Measurements from ENCODE around the gene SH2D1A.

DNA sequence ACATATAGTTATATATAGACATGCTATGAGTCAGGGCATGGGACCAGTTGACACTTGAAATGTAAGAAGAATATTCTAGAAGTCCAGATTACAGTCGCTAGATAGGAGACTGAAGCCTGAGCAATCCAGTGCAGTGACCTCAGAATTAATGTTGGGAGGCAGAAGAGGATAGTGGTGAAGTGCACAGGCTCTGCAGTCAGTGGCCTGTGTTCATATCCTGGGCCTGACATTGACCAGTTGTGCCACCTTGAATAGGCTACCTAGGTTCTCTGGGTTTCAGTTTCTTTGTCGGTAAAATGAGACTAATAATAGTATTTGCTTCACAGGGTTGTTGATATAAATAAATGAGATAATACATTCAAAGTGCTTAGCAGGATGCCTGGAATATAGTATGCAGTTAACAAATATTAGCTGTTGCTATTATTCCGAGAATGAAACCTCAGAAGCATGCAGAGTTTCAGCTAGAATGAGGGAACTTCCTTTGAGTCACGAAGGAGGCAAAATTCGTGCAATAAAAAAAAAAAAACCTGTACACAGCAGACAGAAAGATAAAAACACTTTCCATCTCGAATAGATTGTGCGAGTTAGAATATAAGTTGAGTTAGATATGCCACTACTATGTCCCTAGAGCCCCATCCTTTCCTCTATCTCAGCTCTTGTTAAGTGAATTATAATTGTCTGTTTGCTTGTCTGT lies 4.0 kb upstream of the SH2D1A start:
- TF ChIP-seq, protein P1, sequence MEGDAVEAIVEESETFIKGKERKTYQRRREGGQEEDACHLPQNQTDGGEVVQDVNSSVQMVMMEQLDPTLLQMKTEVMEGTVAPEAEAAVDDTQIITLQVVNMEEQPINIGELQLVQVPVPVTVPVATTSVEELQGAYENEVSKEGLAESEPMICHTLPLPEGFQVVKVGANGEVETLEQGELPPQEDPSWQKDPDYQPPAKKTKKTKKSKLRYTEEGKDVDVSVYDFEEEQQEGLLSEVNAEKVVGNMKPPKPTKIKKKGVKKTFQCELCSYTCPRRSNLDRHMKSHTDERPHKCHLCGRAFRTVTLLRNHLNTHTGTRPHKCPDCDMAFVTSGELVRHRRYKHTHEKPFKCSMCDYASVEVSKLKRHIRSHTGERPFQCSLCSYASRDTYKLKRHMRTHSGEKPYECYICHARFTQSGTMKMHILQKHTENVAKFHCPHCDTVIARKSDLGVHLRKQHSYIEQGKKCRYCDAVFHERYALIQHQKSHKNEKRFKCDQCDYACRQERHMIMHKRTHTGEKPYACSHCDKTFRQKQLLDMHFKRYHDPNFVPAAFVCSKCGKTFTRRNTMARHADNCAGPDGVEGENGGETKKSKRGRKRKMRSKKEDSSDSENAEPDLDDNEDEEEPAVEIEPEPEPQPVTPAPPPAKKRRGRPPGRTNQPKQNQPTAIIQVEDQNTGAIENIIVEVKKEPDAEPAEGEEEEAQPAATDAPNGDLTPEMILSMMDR (IDR thresholded peaks at IDR 0.05; ENCODE audit: low read depth, low read length, missing input control), result no peak
- TF ChIP-seq RXRA (IDR thresholded peaks at IDR 0.05) (no peak), JUND (IDR thresholded peaks at IDR 0.05) (no peak), TAF1 (conservative IDR thresholded peaks at IDR 0.05) (no peak), FOXA2 (IDR thresholded peaks at IDR 0.05) (no peak), YY1 (IDR thresholded peaks at IDR 0.05) (no peak), GABPA (IDR thresholded peaks at IDR 0.05 in 1 of 2, conservative IDR thresholded peaks at IDR 0.05 in 1 of 2) (no peak)
- TF ChIP-seq, protein P2, sequence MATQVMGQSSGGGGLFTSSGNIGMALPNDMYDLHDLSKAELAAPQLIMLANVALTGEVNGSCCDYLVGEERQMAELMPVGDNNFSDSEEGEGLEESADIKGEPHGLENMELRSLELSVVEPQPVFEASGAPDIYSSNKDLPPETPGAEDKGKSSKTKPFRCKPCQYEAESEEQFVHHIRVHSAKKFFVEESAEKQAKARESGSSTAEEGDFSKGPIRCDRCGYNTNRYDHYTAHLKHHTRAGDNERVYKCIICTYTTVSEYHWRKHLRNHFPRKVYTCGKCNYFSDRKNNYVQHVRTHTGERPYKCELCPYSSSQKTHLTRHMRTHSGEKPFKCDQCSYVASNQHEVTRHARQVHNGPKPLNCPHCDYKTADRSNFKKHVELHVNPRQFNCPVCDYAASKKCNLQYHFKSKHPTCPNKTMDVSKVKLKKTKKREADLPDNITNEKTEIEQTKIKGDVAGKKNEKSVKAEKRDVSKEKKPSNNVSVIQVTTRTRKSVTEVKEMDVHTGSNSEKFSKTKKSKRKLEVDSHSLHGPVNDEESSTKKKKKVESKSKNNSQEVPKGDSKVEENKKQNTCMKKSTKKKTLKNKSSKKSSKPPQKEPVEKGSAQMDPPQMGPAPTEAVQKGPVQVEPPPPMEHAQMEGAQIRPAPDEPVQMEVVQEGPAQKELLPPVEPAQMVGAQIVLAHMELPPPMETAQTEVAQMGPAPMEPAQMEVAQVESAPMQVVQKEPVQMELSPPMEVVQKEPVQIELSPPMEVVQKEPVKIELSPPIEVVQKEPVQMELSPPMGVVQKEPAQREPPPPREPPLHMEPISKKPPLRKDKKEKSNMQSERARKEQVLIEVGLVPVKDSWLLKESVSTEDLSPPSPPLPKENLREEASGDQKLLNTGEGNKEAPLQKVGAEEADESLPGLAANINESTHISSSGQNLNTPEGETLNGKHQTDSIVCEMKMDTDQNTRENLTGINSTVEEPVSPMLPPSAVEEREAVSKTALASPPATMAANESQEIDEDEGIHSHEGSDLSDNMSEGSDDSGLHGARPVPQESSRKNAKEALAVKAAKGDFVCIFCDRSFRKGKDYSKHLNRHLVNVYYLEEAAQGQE (IDR thresholded peaks at IDR 0.05), result no peak
- TF ChIP-seq, protein P3, sequence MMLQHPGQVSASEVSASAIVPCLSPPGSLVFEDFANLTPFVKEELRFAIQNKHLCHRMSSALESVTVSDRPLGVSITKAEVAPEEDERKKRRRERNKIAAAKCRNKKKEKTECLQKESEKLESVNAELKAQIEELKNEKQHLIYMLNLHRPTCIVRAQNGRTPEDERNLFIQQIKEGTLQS (IDR thresholded peaks at IDR 0.05), result no peak
- TF ChIP-seq, protein P4, sequence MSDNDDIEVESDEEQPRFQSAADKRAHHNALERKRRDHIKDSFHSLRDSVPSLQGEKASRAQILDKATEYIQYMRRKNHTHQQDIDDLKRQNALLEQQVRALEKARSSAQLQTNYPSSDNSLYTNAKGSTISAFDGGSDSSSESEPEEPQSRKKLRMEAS (IDR thresholded peaks at IDR 0.05), result no peak
